PFSK-1 (cell line): ENCODE data around the gene DISP2.

Experiments used
- FOXP2 ChIP-seq: optimal IDR thresholded peaks from 2 replicates; pipeline ENCODE3; 2011; ENCODE audit warnings: borderline replicate concordance, control low read depth, inconsistent platforms; ENCODE audit not compliant: insufficient read depth; ENCODE audit errors: extremely low read length, extremely low read depth
- POLR2AphosphoS5 ChIP-seq: IDR thresholded peaks from 2 replicates; pipeline ENCODE4 v1.6.1; 2012; ENCODE audit warnings: low read depth, mild to moderate bottlenecking, control low read depth, low read length, moderate library complexity
- SIN3A ChIP-seq: IDR thresholded peaks from 2 replicates; pipeline ENCODE4 v1.6.1; 2012; ENCODE audit warnings: mild to moderate bottlenecking, low read length, moderate library complexity, borderline replicate concordance; ENCODE audit not compliant: insufficient read depth
- TAF1 ChIP-seq: IDR thresholded peaks from 2 replicates; pipeline ENCODE4 v1.6.1; 2012; ENCODE audit warnings: low read length, control low read depth, borderline replicate concordance; ENCODE audit not compliant: insufficient read depth
- TF ChIP-seq, protein P1 (sequence below), 2 experiments: IDR thresholded peaks; 2 replicates each; pipeline versions ENCODE4 v1.6.1 to v1.8.0; 2011 to 2012; ENCODE audit warnings: low read depth in 2 of 2, low read length in 2 of 2, control low read depth in 1 of 2, inconsistent platforms in 1 of 2, mild to moderate bottlenecking in 1 of 2, moderate library complexity in 1 of 2; ENCODE audit not compliant: insufficient read depth in 1 of 2

Gene DISP2

DNA sequence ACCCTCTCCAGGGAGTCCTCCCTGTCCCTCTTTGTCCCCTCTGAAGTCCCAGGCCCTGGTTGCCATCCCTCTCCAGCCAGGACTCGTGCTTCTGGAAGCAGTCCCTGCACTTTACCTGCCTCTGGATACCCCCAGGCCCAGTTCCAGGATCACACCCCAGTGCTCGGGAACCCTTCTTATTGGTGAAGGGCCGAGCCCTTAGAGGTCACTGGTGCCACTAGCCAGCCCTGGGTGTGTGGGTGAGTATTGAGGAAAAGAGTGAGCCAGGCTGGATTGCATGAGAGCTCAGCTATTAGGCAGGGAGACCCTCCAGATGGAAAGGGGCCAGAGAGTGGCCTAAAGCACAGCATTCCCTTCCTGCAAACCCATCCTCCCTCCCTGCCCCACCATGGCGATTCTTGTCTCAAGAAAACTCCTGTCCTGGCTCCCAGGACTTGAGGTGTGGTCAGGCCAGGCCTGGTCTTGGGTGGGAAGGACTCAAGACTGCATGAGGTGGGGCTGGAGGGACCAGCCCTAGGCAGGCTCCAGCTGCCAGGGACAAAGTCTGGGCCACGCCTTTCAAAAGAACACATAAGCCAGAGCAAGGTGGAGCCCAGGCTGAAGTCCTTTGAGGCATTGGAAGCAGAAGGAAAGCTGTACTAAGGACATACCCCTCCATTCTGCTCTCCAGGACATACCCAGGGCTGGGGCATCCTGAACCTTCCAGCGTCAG, 12.0 kb upstream of the DISP2 start:
- TF ChIP-seq TAF1 = no peak
- no peak for TF ChIP-seq SIN3A
- TF ChIP-seq FOXP2 = no peak
- TF ChIP-seq, protein P1, sequence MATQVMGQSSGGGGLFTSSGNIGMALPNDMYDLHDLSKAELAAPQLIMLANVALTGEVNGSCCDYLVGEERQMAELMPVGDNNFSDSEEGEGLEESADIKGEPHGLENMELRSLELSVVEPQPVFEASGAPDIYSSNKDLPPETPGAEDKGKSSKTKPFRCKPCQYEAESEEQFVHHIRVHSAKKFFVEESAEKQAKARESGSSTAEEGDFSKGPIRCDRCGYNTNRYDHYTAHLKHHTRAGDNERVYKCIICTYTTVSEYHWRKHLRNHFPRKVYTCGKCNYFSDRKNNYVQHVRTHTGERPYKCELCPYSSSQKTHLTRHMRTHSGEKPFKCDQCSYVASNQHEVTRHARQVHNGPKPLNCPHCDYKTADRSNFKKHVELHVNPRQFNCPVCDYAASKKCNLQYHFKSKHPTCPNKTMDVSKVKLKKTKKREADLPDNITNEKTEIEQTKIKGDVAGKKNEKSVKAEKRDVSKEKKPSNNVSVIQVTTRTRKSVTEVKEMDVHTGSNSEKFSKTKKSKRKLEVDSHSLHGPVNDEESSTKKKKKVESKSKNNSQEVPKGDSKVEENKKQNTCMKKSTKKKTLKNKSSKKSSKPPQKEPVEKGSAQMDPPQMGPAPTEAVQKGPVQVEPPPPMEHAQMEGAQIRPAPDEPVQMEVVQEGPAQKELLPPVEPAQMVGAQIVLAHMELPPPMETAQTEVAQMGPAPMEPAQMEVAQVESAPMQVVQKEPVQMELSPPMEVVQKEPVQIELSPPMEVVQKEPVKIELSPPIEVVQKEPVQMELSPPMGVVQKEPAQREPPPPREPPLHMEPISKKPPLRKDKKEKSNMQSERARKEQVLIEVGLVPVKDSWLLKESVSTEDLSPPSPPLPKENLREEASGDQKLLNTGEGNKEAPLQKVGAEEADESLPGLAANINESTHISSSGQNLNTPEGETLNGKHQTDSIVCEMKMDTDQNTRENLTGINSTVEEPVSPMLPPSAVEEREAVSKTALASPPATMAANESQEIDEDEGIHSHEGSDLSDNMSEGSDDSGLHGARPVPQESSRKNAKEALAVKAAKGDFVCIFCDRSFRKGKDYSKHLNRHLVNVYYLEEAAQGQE (IDR thresholded peaks at IDR 0.05; ENCODE audit: insufficient read depth in 1 of 2, low read depth in 2 of 2, low read length in 2 of 2) = no peak
- TF ChIP-seq POLR2AphosphoS5 = no peak

DNA sequence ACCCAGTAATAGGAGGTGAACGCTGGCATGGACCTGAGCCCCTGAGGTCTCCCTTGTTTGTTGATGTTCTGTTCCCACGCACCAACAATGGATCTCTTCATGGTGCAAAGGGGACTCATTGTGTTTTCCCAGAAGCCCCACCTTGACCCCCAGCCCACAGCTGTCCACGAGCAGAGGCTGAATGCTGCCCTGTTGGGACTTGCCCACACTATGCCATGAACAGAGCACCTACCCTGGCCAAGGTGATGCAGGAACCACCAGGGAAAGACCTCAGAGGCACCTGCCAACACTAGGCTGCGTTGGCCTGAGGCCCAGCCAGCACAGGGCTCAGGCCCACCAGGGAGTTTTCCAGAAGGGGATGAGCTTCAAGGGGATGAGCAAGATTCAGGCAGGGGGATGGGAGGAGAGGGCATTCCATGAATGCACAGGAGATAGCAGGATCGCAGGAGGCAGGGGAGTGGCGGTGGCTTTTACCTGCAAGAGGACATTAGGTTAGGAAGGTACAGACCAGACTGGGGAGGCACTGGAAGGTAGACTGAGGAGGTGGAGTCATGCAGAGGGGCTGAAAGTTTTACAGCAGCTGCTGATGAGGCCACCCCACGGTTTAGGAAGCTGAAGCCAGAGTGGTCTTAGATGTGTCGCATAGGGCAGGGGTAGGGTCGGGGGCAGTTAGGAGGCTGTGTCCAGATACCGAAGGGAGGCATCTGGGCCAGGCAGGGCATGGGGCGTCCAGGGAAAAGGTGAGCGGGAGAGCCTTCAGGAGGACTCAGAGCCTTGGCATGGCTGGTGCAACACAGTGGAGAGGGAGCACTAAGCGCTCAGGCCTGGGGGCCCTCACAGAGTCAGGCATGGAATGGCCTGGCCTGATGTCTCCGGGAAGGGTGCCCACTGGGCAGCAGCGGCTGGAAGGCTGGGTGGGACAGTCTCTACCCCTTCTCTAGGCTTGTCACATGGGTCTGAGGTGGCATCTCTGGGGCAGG, 11.2 kb upstream of the DISP2 start:
- no peak for TF ChIP-seq SIN3A
- TF ChIP-seq FOXP2 = no peak
- TF ChIP-seq POLR2AphosphoS5 = no peak
- no peak for TF ChIP-seq TAF1
- TF ChIP-seq, protein P1 (IDR thresholded peaks at IDR 0.05; ENCODE audit: insufficient read depth in 1 of 2, low read depth in 2 of 2, low read length in 2 of 2) = no peak

DNA sequence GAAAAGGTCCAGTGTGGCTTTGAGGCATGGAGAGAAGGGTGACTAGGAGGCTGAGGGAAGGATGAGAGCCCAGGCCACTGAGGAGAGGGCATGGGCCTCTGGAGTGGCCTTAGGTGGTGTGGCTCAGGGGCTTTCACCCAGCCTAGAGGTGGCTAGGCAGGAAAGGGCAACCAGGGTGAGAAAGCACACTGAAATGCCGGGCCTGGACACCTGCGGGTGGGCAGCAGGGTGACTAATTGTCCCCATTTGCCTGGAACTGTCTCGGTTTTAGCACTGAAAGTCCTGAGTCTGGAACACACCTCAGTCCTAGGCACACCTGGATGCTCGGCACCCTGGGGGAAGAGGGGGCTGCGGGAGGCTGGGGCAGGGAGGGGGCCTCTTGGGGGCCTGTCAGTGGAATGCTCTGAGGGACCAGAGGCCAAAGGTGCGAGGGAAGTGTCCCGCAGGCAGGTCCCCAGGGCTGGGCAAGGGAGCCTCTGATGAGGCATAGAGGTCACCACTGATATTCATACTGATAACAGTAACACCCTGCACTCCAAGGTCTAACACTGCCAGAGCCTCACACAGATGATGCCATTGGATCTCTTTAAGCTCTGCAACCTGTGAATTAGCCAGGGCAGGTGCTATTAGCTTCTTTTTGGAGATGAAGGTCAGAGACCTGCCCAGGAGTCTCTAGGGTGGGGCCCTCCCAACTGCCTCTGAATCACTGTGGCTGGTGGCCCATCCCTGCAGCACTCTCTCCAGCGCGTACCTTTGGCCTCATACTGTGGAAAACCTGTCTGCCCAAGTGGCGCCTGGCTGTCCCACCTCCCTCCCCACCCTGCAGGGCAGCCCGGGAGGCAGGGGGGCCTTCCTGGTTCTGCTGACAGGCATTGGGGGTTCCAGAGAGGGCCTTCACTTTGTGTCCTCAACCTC, 10.2 kb upstream of the DISP2 start:
- TF ChIP-seq POLR2AphosphoS5 (no peak), SIN3A (no peak), FOXP2 (no peak), TAF1 (no peak)
- TF ChIP-seq, protein P1 (IDR thresholded peaks at IDR 0.05; ENCODE audit: insufficient read depth in 1 of 2, low read depth in 2 of 2, low read length in 2 of 2) = no peak

DNA sequence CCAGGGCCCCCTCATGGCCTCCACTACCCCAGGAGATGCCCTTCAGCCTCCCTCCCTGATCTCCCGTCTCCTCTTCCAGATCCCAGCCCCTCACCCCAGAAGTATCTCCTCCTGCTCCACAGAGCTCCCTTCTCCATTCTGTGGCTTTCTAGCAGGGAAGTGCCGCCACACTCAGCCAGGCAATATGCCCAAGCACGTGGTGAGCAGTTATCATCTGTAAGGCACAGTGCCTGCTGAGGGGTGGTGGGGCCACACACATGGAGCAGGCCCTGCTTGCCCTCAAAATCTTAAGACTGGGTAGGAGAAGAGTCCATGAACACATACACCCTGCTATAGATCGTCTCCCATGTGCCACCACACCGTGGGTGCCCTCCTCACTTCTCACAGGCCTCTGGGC, 9.5 kb upstream of the DISP2 start:
- no peak for TF ChIP-seq TAF1
- TF ChIP-seq, protein P1 (IDR thresholded peaks at IDR 0.05; ENCODE audit: insufficient read depth in 1 of 2, low read depth in 2 of 2, low read length in 2 of 2) = no peak
- no peak for TF ChIP-seq SIN3A
- no peak for TF ChIP-seq FOXP2
- no peak for TF ChIP-seq POLR2AphosphoS5
